GM10266 (cell line): ENCODE results near the gene TRIO.

Source experiments
- DNase-seq: peaks from one replicate; pipeline ENCODE4 v3.0.0; 2012; ENCODE audit errors: extremely low spot score
- TF ChIP-seq, protein P1 (sequence below): IDR thresholded peaks from 2 replicates; pipeline ENCODE4 v1.5.1; 2012; ENCODE audit warnings: mild to moderate bottlenecking, low read depth; ENCODE audit not compliant: control insufficient read depth, insufficient read depth; ENCODE audit errors: missing control alignments

Gene TRIO

DNA sequence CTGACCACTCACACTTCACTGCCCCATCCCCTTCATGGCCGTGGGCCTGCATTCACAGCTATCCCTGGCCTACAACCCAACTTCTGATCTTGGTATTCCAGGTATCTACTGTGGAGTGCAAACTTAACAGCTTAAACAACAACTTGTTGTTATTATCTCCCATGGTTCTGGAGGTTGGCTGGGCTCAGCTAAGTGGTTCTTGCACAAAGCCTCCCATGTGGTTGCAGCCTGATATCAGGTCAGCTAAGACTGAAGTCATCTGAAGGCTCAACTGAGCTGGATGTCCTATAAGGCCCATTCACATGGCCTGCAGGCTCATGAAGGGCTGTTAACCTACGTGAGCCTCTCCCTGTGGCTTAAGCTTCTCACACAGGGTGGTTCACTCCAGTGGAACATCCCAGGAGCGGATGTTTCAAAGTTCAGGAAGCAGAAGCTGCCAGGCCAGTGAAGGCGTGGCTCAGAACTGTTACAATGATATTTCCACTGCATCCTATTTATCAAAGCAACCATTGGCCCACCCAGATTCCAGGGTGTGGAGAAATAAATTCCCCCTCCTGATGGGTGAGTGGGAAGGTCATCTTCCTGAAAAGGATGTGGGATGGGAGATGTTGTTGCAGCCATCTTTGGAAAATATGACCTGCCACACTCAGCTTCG, 30.0 kb upstream of the TRIO start:
- TF ChIP-seq, protein P1, sequence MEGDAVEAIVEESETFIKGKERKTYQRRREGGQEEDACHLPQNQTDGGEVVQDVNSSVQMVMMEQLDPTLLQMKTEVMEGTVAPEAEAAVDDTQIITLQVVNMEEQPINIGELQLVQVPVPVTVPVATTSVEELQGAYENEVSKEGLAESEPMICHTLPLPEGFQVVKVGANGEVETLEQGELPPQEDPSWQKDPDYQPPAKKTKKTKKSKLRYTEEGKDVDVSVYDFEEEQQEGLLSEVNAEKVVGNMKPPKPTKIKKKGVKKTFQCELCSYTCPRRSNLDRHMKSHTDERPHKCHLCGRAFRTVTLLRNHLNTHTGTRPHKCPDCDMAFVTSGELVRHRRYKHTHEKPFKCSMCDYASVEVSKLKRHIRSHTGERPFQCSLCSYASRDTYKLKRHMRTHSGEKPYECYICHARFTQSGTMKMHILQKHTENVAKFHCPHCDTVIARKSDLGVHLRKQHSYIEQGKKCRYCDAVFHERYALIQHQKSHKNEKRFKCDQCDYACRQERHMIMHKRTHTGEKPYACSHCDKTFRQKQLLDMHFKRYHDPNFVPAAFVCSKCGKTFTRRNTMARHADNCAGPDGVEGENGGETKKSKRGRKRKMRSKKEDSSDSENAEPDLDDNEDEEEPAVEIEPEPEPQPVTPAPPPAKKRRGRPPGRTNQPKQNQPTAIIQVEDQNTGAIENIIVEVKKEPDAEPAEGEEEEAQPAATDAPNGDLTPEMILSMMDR, result no peak
- no peak for DNase-seq

DNA sequence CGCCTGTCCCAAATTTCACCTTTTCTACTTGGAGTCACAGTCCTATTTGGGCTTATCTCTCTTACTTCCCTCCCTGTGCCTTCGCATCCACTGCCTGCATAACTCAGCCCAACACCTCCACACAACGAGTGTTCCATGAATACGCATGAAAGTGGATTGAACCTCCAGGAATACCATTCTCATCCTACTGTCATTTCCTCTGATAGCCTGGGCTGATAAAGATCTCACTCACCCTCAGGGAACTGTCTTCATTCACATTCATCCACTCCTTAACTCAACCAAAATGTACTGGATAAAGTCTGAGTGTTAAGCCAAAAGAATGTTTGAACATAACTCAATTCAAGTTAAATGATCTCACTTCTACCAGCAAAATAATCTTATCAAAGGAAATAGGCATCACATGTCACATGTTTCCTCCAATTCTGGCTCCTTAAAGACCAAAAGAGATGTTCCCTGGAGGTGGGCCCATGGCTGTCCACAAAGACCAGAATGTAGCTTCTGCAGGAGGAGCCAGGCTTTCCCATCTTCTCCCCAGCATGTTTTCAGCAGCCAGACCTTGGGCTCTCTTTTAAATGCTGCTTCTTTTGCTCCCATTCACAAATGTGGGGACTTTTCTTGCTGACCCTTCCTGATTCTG, 28.4 kb upstream of the TRIO start:
- no peak for DNase-seq
- TF ChIP-seq, protein P1, result no peak

DNA sequence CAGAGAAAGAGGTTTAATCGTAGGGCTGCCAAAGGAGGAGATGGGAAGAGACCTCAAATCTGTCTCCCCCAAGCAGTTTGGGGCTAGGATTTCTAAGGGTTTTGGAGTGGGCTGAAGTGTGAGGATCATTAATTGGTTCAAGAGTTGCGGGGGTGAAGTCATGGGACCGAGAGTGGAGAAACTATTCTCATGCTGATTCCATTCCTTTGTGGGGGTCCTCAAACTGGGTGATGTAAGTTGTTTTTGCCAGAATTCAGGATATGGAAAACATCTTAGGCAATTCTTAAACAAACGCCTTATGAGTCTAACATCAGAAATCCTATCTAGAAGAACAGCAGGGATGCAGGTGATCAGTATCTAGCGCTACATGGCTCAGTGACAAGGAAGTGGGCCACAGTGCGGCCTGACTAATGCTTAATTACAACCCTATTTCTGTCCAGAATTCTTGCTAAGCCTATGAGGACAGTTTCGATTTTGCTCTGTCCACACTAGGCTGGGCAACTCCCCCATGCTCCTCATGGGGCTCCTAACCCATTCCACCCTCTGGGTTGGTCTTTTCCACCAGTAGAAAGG, 27.7 kb upstream of the TRIO start:
- DNase-seq, result no peak
- TF ChIP-seq, protein P1, result no peak

- no peak for DNase-seq
- TF ChIP-seq, protein P1, result no peak
These were observed 24.4 kb upstream of the TRIO start for GRCh38 chr5:14118551-14119320.

- no peak for DNase-seq
- TF ChIP-seq, protein P1, result no peak
These were observed 23.0 kb upstream of the TRIO start for GRCh38 chr5:14120176-14120575.

DNA sequence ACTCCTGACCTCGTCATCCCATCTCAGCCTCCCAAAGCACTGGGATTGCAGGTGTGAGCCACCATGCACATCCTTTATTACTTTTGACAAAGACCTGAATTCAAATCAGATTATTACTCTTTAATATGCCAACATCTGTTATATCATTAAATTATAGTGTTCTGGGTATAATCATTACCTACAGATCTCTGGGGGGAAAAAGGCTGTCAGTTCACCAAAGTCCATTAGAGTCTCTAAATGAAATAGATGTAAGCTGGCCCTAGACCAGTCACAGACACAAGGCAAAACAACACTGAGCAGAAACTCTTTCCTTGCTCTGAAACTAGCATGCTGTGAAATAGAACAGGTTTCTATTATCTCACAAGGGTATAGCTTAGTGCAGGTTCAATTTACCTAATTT, 21.6 kb upstream of the TRIO start:
- DNase-seq, result no peak
- TF ChIP-seq, protein P1, result no peak
